Fibroblast of lung (primary cell): ENCODE data around the gene CELF5.

Source experiments
- CTCF ChIP-seq, 2 donors: IDR thresholded peaks in 1 of 2; conservative IDR thresholded peaks in 1 of 2; 1 replicate in 1 of 2; 2 replicates in 1 of 2; pipeline ENCODE4 v1.5.1; 2011 to 2012; ENCODE audit warnings: low read length in 2 of 2, control low read depth in 1 of 2, inconsistent platforms in 1 of 2, low read depth in 1 of 2, mild to moderate bottlenecking in 1 of 2
- EZH2 ChIP-seq: IDR thresholded peaks from 2 replicates; pipeline ENCODE4 v1.5.1; 2012; ENCODE audit warnings: low read length, control low read depth, mild to moderate bottlenecking; ENCODE audit errors: missing control alignments

- TF ChIP-seq CTCF (conservative IDR thresholded peaks at IDR 0.05 in 1 of 2, IDR thresholded peaks at IDR 0.05 in 1 of 2; ENCODE audit: low read depth in 1 of 2, low read length in 2 of 2) (no peak), EZH2 (no peak)
These were observed 13.7 kb downstream of the CELF5 start for GRCh38 chr19:3238066-3238561.
